ENCODE results near the gene GOSR1. TPM values are rescaled to one million over a fixed set of nuclear protein-coding genes. Genes with fewer than 3 reads are reported as not detected.

Gene GOSR1
- total and polyA plus RNA-seq, 2 donors (not counting 1 experiment from before 2014, with no cell fraction given), result 19.1 to 66.6 TPM

GRCh38 chr17:30556374-30557332 lies 79.4 kb downstream of the GOSR1 start:
- no peaks in the 10 kb centered on the region for H3K27me3 ChIP-seq (replicated peaks in 1 of 4; ENCODE audit: control extremely low read depth in 1 of 4, control insufficient read depth in 3 of 4, insufficient read depth in 4 of 4, low read length in 3 of 4)
- H4K20me1 ChIP-seq (ENCODE audit: control insufficient read depth, insufficient read depth, low read length, poor library complexity, severe bottlenecking), result no peaks in the 10 kb centered on the region
- no peak overlapping the region for H3K27ac ChIP-seq (ENCODE audit: low read length in 2 of 2)
- DNase-seq, result no peak
- no peaks in the 10 kb centered on the region for H3K9me3 ChIP-seq (ENCODE audit: control extremely low read depth in 1 of 3, control insufficient read depth in 2 of 3, insufficient read depth in 1 of 3, low read length in 2 of 3)
- TF ChIP-seq, protein P1, sequence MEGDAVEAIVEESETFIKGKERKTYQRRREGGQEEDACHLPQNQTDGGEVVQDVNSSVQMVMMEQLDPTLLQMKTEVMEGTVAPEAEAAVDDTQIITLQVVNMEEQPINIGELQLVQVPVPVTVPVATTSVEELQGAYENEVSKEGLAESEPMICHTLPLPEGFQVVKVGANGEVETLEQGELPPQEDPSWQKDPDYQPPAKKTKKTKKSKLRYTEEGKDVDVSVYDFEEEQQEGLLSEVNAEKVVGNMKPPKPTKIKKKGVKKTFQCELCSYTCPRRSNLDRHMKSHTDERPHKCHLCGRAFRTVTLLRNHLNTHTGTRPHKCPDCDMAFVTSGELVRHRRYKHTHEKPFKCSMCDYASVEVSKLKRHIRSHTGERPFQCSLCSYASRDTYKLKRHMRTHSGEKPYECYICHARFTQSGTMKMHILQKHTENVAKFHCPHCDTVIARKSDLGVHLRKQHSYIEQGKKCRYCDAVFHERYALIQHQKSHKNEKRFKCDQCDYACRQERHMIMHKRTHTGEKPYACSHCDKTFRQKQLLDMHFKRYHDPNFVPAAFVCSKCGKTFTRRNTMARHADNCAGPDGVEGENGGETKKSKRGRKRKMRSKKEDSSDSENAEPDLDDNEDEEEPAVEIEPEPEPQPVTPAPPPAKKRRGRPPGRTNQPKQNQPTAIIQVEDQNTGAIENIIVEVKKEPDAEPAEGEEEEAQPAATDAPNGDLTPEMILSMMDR (IDR thresholded peaks at IDR 0.05), result no peak
- no peak for TF ChIP-seq EZH2 (IDR thresholded peaks at IDR 0.05; ENCODE audit: borderline replicate concordance, insufficient read depth, low read depth, low read length, poor library complexity, severe bottlenecking)
- H3K9ac ChIP-seq (ENCODE audit: low read length), result no peak overlapping the region
- ChIA-PET POLR2A (no interaction called here), CTCF (interaction anchor here (0.9 to 2.9 kb wide), 2 partner anchors 216 to 431 kb away, joined by 3 to 11 read pairs; no protein-coding TSS in a partner anchor)
- Mint-ChIP-seq H3K4me3 (no peak overlapping the region), H3K27me3 (no peaks in the 10 kb centered on the region), H3K27ac (no peak overlapping the region), H3K4me1 (peaks cover 19% of the 10 kb centered on the region), H3K9me3 (ENCODE audit: insufficient read depth) (no peaks in the 10 kb centered on the region)
- no peaks in the 10 kb centered on the region for H3K79me2 ChIP-seq (ENCODE audit: control insufficient read depth, insufficient read depth, low read length)
- H3K4me1 ChIP-seq (ENCODE audit: control insufficient read depth in 2 of 2, insufficient read depth in 2 of 2, low read length in 2 of 2), result peaks cover 5 to 22% of the 10 kb centered on the region in 2 donors
- H3K4me2 ChIP-seq (replicated peaks; ENCODE audit: low read depth, low read length, poor library complexity, severe bottlenecking), result no peak overlapping the region
- no peak overlapping the region for H2AFZ ChIP-seq (ENCODE audit: insufficient read depth, low read depth, low read length, poor library complexity, severe bottlenecking)
- no peaks in the 10 kb centered on the region for H3K36me3 ChIP-seq (replicated peaks in 1 of 2; ENCODE audit: control extremely low read depth in 1 of 2, control insufficient read depth in 1 of 2, extremely low read depth in 1 of 2, insufficient read depth in 2 of 2, low read length in 1 of 2)
- intact Hi-C loops (cut with micrococcal nuclease), result no loop called here
- WGBS (ENCODE audit: insufficient coverage), result 94% methylated on average over 22 of the region's 26 CpGs
- no peak overlapping the region for H3K4me3 ChIP-seq (ENCODE audit: control extremely low read depth in 1 of 5, extremely low read depth in 1 of 5, insufficient read depth in 1 of 5, low read depth in 2 of 5, low read length in 4 of 5)
- no peak for ATAC-seq (ENCODE audit: low read depth)
